Renal cortex interstitium (tissue), 11 donors: ENCODE data around the gene KAT8. TPM values are rescaled to one million over a fixed set of nuclear protein-coding genes. Genes with fewer than 3 reads are reported as not detected.
"Not testable (repeated sequence)": the region's sequence is repeated elsewhere in the genome, so short reads cannot be mapped to it uniquely, and the experiment has no call there.

ENCODE experiments used
- DNase-seq, 11 donors: peaks; one replicate each; pipeline ENCODE4 v3.0.0-alpha.2; 2013; ENCODE audit warnings: low read depth in 9 of 11, low spot score in 4 of 11; ENCODE audit errors: extremely low read depth in 1 of 11
- polyA plus RNA-seq, 3 donors: library from polyadenylated mRNA; unstranded; fragments of 120-200 nt; gene quantifications; one replicate each; pipeline ENCODE4 v1.2.1, GENCODE V29; 2013; ENCODE audit not compliant: insufficient read length in 3 of 3

Gene KAT8
- polyA plus RNA-seq, 3 donors = 65.5 to 82.0 (median 69.7) TPM

DNA sequence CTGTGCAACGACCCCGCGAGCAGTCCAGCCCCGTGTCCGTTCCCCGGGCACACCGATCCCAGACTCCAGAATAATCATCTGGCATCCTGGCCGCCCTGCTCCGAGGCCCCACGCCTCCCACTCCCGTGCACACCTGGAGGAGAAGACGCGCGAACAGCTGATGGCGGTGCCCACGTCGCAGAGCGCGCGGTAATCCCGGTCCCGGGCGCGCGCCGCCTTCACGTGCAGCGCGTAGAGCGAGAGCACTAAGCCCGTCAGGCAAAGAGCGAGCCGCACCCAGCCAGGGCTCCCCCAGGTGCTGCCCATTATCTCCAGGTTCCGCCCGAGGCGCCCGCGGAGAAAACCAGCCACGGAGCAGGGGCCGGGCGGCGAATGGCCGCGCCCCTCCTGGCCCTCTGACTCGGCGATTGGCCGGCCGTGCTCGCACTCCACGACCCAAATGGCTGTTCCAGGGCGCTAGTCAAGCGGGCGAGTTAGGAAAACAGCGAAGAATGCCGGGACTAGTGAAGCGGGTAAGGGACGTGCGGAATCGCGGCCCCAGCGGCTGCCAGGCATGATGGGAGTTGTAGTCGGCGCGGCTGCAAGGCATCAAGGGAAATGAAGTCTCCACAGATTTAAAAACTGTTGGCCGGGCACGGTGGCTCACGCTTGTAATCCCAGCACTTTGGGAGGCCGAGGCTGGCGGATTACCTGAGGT is 22.9 kb upstream of the KAT8 start, which contains the start of gene VKORC1:
VKORC1 (minus strand) TSS at position 374 of the 697 bp plus-strand sequence; CDS start at position 306, 68 bp downstream.
- peak in 10 of 11 donors; percentile 75 to 94 (median 87) for DNase-seq

- DNase-seq = no peak
Measured at GRCh38 chr16:31099860-31100638, 17.4 kb upstream of the KAT8 start.

DNA sequence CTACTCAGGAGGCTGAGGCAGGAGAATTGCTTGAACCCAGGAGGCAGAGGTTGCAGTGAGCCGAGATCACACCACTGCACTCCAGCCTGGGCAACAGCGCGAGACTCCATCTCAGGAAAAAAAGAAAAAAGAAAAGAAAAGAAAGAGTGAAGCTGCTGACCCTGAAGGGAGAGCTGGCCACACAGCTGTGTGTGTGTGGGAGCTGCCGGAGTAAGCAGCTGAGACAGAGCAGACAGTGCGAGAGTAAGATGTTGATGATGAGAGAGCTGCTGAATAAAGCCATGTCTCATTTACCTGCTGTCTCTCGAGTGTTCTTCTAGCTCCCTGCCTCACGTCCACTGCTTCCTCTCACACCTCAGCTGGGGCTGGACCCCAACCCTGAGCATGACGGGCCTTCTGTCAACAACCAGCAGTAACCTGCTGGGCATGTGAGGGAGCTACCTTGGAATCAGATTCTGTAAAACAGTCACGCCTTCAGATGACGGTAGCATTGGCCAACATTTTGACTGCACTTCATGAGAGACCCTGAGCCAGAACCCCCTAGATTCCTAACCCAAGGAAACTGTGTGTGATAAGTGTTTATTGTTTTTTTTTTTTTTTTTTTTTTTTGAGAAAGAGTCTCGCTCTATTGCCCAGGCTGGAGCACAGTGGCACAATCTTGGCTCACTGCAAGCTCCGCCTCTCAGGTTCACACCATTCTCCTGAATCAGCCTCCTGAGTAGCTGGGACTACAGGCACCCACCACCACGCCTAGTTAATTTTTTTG is 16.4 kb upstream of the KAT8 start:
- not testable (repeated sequence) for DNase-seq

DNA sequence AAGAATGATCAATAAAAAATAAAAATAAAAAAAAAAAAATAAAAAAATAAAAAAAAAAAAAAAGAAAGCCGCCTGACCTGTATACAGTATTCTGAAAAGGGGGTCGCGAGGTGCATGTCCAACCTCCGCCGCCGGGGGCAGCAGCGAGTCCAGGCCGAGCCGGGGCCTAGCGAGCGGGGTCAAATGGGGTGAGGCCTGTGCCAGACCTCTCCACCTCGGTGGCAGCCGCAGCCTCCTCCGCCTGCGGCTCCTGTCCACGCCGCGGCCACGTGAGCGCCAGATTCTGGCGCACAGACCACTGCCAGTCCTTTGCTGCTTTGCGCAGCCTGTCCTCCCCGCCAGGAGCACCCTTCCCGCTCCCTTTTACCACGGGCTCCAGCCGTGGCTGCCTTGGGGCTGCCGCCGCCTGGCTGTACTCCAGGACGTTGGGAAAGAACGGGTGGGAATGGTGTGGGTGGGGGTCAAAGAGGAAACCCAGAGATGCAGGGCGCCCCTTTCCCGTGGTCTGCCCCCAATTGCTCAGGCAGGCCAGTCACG is 11.7 kb upstream of the KAT8 start:
- peak in 1 of 11 donors; percentile 48 for DNase-seq

- DNase-seq = no peak
Measured at GRCh38 chr16:31106509-31107464, 10.7 kb upstream of the KAT8 start.

DNA sequence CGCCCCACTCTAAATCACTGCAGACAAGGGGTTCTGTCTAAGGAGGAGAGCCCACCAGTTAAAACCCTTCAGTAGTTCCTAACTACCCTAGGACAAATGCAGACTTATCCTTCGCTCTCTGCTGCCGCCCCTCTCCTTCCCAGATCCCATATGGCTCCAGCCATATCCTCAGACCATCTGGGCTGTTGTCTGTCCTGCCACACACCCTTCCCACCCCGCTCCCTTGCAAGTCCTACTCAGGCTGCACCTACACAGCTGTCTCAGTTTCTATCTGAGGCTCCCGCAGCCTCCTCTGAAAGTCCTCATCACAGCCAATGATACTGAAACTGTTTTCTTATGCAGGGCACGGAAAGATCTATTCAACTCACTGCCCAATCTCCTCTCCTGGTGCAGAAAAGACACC is 10.0 kb upstream of the KAT8 start:
- no peak for DNase-seq

DNA sequence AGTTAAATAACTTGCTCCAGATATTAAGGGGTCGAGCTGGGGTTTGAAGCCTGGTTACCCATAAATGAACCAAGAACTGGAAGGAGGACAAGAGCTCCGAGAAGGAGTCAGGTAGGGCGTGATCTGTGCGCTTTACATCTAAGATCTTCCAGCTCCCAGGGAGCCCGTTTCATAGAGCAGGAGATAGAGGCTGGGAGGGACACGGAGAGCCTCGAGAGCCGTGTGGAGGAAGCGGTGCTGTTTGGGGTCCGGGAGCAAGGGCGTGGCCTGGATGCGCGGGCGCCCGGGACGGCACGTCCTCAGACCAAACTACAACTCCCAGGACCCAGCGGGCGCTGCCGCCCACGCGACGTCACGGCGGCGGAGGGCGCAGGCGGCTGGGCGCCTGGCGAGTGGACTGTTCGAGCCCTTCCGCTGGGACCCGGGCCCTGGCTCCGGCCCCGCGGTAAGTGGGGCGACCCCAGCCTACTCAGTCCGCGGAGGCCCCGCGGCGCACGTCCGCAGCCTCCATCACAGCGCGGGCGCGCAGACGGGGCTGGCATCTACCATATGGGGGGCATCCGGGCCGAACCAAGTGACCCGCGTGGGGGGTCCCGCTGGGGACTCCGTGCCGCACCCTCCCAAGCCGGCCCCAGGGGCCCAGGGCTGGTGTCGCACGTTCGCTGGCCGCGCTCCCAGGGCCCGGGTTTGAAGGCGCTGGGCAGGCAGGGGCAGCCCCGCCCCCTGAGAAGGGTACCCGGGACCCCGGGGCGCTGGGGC is 9.2 kb upstream of the KAT8 start, which contains the start of gene BCKDK:
BCKDK (plus strand) TSS at position 352 of the 759 bp plus-strand sequence. CDS start 838 bp downstream, outside the sequence.
- DNase-seq = peak in 3 of 11 donors; percentile 49 to 63 (median 58)

DNA sequence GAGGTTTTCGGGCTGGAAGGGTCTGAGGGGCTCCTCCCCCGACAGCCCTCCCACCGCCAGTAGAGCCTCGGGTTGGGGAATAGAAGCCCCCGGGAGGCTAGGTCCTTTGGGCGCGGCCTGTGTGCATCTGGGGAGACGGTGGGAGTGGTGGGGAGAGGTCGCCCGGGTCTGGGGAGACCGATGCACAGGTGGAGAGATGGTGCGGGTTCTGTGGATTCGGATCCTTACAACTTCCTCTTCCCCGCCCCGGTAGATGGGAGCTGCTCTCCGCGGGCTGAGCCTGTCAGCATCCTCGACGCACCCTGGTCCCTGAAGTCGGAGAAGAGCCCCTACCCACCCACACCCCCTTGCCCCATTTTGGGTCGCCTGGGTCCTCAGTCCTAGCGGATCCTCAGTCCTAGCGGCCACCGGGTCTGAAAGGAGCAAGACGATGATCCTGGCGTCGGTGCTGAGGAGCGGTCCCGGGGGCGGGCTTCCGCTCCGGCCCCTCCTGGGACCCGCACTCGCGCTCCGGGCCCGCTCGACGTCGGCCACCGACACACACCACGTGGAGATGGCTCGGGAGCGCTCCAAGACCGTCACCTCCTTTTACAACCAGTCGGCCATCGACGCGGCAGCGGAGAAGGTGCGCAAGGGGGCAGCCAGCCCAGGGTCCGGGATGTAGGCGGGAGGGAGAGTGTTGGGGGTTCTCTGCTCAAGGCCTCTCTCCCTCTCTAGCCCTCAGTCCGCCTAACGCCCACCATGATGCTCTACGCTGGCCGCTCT is 8.5 kb upstream of the KAT8 start:
- DNase-seq = no peak

- DNase-seq = no peak
Measured at GRCh38 chr16:31109622-31110021, 7.8 kb upstream of the KAT8 start.

DNA sequence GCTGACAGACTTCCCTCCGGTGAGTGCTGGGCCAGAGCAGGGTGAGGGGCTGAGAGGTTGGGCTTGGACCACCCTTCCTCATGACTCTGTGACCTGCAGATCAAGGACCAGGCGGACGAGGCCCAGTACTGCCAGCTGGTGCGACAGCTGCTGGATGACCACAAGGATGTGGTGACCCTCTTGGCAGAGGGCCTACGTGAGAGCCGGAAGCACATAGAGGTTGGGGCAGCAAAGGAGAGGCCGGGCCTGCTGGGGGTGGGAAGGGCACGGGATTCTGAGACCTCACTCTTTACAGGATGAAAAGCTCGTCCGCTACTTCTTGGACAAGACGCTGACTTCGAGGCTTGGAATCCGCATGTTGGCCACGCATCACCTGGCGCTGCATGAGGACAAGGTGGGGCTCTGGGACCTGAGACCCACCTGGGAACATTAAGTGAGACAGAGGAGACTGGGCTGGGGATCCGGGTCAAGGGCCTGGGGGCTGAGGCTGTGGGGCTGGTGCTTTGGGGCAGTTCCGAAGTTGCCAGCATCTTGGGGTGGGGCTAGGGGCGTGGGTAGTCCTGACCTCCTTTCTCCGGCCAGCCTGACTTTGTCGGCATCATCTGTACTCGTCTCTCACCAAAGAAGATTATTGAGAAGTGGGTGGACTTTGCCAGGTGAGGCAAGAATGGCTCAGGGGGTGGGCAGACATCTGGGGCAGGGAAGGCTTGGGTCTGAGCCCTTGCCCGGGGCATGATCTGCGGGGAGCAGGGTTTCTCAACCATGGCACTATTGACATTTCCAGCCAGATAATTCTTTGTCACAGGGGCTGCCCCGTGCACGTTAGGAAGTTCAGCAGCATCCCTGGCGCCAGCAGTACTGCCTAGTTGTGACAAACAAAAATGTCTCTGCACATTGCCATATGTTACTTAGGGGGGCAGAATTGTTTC is 7.1 kb upstream of the KAT8 start:
- no peak for DNase-seq

- DNase-seq = no peak
Measured at GRCh38 chr16:31111881-31112466, 5.5 kb upstream of the KAT8 start.

DNA sequence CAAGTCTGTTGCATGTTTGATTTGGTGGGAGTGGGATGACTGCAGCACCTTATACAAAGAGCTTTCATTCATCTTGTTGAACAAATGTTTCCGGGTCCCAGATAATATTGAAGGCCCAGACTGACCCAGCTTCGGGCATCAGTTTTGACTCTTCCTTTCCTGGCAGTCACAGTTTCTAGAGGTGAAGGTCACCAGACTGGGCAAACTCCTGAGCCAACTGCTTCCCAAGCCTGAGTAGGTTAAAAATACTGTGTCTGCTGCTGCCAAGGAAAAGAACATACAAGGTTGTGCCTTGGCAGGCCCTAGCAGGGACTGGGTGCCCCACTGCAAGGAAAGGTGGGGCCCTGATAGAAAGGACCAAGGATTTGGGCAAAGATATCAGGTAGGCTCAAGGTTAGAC is 4.8 kb upstream of the KAT8 start:
- no peak for DNase-seq

GRCh38 chr16:31113121-31114120 is 4.0 kb upstream of the KAT8 start:
- no peak for DNase-seq

GRCh38 chr16:31114468-31114867 is 3.0 kb upstream of the KAT8 start:
- DNase-seq = no peak
